Activated naive CD8-positive, alpha-beta T cell treated with anti-CD3 and anti-CD28 coated beads, Interleukin-2, amount 50 U/mL, for 16 hours (primary cell): ENCODE data around the gene THSD4.
"Not testable (repeated sequence)": the region's sequence is repeated elsewhere in the genome, so short reads cannot be mapped to it uniquely, and the experiment has no call there.

Source experiments
- DNase-seq: peaks from one replicate; pipeline ENCODE4 v3.0.0-alpha.2; 2020; ENCODE audit warnings: low read depth, low spot score

The THSD4 gene

DNA sequence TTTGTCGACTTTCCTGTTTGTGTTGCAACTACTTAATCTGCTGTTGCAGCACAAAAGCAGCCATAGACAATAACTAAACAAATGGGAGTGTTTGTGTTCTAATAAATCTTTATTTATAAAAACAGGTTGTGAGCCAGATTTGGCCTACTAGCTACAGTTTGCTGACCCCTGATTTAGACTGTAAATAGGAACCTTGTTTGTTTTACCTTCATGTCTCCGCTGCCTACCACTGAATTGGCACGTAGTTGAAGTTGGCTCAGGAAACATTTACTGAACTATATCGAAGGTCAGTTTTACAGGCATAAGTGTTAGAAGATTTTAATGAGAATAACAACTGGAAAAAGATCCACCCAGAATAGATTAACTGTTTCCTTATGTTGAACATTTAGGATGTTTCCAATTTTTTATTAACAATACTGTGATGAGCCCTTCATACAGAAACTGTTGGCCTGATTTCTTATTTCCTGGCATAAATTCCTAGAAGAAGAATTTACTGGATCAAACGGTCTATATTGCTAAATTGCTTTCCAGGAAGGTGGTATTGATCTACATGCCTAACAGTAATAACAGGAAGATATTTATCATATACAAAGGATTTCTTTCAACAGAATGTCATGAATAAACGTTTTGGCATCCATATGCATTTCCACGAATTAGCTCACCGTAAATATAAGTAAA is 538.9 kb downstream of the THSD4 start:
- no peak for DNase-seq

DNA sequence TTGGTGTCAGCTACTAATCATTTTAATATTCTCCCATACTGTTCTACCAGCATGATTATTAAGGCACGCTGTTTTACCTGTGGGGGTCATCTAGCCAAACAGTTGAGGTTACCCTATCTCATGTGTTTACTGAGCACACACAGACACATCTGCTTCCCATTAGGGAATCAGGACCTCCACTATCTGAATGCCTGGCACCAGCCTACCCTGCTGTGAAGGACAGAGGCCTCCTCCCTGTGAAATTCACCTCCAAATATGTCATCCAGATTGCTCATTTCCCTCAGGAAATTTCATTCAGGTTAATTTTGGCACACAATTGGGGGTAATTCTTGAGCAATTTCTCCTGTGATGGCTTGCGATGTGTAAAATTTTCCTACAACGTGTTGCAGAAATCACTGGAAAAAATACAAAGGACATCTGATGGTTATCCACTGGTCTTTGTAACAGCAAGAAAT is 539.5 kb downstream of the THSD4 start:
- DNase-seq: no peak

DNA sequence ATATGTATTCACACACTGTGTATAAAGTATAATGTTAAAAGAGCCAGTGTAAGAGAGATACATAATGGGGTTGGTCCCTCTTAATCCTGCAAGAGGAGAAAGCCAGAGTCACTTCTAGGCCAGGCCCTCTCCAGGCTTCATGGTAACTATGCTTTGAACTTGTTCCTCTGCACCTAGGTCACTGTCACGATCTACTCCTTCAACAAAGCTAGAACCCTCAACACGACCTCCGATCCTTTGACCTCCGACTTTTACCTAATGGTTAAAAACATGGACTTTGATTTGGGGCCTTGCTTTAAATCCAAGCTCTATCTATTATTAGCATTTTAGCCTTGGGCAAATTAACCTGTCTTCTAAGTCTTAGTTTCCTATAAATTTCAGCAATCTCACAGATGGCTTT is 541.2 kb downstream of the THSD4 start:
- DNase-seq: no peak

DNA sequence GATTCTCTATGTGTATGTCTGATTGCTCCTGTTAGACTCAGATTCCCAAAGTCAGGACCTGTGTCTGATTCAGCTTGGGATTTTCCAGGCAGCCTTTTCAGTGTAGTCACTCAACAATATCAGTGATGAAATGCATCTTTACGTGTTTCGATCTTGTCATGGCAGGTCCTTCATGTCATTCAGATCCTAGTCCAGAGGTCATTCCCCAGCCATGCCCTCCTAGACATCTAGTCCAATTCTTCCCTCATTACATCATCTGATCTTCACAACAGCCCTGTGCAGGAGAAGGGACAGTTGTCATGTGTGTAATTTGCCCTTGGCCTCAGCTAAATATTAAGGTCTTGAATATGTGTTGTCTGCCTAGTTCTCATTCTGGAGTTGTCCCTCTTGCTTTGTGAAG is 541.9 kb downstream of the THSD4 start:
- DNase-seq: no peak

DNA sequence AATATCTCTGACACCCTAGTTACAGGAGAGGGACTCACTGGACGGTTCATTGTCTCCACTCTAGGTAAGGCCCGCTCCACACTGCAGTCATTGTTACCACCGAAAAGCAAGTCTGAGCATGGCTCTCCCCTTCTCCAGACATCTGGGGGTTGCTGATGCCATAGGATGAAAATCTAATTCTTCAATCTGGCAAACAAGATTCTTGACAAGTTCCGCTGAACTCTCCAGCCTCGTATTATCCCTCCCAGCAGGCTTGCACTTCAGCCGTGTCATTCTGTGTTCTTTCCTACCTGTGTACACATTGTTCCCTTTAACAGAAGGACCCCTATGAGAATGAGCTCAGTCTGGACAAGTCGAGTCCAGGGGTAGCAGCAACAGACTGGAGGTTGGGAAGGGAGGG is 542.8 kb downstream of the THSD4 start:
- DNase-seq: no peak

DNA sequence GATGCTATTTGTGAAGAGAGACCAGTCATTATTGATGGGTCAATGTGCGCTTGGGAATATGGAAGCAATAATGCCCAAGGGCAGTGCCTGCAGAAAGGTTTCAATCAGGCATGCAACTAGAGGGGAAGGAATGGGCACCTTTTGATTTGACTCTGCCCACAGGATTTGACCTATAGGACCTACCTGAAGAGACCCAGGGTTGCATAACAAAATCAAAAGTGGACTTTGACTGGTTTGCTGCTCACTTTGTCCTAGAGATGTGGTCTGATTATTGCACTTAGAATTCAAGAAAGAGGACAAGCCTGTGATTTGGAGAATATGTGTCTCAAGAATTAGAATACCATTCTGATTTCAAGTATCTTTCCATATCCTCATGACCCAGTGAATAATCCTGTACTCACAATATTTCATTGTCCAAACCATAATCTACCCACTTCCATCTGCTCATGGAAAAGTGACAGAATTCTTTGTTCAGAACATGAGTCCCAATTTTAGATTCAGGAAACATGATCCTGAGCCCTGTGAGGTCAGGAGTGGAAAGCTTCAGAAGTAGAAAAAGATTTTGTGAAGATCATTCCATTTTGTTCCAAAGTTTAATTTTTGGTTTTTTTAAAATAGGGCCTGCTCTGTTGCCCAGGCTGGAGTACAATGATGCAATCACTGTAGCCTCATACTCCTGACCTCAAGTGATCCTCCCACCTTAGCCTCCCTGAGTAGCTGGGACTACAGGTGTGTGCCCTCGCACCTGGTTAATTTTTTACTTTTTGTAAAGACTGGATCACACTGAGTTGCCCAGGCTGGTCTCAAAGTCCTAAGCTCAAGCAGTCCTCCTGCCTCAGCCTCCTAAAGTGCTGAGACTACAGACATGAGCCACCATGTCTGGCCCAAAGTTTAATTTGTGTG is 543.8 kb downstream of the THSD4 start:
- DNase-seq: no peak

DNA sequence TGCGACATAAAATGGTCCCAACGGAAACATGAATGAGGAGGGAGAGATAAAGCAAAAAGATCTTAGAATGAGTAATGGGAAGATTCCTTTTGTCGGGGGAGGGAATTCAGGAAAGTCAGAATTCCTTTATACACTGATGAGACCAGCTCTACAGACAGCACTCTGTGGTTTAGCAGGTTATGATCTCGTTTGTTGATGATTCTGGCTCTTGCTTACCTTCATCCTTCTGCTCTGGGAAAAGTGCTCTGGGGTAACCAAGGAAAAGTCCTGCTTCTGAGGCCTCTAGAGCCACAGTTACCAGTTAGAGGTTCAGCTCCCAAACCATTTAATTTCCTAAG is 544.4 kb downstream of the THSD4 start:
- no peak for DNase-seq

DNA sequence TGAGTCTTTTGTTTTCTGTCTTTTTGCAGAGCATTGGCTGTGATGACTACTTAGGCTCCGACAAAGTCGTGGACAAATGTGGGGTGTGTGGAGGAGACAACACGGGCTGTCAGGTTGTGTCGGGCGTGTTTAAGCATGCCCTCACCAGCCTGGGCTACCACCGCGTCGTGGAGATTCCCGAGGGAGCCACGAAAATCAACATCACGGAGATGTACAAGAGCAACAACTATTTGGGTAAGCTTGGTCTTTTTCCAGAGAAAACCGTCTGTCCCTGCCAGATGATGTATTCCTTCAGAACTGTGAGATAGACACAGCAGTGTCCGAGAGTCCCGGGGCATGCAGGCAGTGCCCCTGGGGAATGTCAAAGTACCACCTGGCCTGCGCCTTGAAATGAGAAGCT is 545.2 kb downstream of the THSD4 start:
- no peak for DNase-seq

DNA sequence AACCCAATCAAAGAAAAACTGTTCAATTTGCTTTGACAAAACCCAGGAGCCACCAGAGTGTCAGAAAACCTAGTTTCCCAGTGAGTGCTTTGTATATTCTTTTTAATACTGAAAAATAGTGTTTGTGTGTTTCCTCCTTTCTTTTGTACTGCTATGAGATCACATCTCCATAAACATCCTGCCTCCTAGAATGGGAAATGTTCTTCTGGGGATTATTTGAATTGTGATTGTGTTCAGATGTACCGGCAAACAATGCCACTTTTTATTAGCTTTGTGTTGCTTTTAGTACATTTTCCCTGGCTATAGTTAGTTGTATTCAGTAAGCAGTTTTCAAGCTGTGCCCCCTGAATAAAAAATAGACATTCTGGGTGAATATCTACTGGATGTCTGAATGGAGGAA is 547.0 kb downstream of the THSD4 start:
- DNase-seq: no peak

DNA sequence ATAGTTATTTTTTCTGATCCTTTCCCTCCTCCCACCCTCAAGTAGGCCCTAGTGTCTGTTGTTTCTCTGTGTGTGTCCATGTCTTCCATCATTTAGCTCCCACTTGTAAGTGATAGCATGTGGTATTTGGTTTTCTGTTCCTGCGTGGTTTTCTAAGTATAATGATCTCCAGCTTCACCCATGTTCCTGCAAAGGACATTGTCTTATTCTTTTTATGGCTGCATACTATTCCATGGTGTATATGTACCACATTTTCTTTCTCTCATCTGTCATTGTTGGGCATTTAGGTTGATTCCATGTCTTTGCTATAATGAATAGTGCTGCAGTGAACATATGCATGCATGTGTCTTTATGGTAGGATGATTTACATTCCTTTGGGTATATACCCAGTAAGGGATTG is 549.4 kb downstream of the THSD4 start:
- no peak for DNase-seq

DNA sequence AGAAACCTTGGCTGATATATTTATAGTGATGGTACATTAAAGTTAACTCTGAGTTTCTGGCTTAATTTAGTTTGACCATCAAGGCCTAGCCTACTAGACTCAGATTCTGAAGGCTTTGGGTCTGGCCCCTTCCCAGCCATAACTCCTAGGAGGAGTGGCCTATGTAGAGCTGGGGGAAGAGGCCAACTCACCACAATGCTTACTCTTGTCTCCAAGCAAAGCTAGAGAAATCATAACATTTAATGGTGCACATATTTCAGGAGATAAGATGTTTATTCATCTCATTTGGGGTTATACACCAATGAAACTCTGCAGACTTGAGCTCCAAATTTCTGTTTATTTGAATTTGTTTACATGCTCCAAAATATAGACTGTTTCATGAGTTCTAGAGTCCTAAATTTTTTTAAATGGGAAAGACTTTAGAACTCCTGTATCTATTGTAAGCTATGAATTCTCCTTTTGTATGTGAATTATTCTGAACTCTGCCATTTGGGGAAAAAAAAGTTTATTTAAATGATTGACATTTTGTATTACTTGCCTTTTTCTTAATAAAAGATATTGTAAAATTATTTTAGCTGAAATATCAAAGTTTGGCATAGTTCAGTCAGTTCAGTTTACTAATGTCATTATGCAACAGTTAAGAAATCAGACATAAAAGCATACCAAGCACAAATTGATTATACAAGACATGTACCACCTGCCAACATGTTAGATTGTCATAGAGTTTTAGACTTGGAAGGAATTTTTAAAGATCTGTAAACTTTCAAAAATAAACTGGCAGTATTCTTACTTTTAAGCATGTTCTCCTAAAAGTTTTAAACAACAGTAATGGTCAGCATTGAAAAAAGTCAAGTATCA is 551.7 kb downstream of the THSD4 start:
- DNase-seq: no peak

DNA sequence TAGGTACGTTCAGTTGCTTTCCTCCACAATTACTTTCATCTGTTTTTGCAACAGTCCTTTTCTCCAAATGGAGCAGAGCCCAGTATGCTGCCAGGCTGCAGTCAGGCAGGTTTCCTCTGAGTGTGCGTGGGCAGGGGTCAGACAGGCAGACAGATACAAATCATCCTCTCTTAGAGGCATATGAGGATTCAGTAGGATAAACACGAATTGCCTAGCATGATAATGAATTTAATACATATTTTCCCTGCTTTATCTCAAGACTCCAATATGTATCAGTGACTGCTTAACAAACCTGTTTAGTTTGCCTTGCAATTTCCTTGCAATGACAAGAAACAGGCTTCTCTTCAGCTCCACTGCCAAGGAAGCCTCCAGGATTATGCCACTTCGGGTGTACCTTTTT is 554.4 kb downstream of the THSD4 start:
- no peak for DNase-seq

DNA sequence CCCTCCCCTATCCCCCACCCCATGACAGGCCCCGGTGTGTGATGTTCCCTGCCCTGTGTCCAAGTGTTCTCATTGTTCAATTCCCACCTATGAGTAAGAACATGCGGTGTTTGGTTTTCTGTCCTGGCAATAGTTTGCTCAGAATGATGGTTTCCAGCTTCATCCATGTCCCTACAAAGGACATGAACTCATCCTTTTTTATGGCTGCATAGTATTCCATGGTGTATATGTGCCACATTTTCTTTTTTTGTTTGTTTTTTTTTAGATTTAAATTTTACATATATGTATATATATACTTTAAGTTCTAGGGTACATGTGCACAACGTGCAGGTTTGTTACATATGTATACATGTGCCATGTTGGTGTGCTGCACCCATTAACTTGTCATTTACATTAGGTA is 555.0 kb downstream of the THSD4 start:
- not testable (repeated sequence) for DNase-seq

DNA sequence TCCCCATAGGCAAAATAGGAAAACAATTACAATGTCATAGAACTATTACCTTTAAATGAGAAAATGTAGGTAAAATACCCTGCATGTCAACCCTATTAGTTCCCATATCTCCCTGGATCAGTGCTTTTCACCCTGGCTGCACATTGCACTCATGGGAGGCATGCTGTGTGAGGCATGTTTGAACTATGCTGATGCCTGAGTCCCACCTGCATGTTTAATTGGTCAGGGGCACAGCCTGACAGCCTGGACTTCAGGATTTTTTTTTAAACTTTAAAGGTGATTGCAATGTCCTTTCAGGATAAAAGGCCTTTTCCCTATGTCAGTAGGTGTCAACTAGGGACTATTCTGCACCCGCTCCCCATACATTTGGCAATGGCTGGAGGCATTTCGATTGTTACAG is 559.1 kb downstream of the THSD4 start:
- no peak for DNase-seq

DNA sequence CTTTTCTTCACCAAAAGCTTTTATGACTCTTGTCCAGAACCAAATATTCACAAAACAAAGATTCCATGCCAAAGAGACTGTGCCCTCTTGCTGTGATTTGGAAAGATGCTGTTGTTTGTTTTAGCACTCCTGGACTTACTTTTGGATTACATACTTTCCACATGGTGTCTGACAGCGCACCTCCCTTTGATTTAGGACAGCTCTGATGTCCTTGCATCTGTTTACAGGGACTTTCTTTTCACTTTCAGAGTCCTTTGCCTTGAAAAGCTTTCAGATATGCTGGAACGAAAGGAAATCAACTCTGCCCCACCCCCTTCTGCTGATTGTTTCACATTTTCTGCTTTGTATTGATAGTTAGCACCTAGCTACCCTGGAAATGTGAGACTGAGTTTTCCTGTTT is 562.1 kb downstream of the THSD4 start:
- DNase-seq: no peak

DNA sequence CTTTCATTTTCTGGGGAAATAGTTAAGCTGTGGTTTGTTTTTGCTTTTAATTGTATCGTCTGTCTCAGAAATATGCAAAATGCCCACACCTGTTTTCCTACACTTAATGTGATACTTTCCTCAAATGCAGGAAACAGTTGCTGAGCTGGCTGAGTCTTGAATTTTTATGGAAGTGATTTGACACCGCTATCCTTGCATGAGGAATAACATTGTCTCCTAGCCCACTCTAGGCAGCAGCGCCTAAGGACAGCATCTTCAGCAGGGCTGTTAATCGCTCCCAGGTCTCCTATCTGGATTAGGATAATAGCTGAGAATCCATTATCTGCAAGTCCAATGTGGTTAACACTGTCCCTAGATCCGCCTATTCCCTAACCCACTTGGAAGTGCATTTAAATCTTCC is 562.5 kb downstream of the THSD4 start:
- no peak for DNase-seq

DNA sequence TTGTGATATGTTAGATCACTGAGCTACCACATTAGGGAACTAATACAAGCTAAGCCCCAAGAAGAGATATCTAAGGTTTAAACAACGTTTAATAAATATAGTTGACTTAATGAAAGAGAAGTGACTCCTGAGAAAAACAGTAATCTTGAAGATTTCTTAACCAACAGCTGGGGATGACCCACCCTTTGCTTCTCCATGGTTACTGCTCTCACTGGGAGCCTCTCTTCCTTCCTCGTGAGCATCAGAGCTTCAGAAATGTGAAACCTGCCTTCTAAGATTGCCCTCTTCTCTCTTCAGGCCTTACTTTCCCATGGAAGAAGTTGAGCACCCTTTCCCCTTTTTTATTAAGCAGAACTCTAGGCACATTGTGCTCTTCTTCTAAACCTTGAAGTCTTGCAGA is 562.9 kb downstream of the THSD4 start:
- DNase-seq: no peak

DNA sequence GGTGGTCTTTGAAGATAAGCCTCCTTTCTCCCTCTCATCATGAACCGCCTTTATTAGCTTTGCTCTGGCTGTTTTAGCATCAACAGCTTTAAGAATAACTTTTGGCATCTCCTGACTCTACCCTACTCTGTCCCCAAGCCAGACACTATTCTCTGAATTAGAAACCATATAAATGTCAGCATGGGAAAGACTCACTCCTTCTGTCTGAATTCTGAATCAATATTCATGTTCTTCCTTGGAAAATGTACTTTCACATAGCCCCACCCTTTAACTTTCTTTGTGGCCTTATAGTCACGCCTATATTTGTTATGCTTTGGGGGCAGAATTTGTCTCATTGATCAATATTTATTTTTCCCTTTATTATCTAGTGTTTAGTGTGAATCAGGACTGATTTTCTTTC is 563.3 kb downstream of the THSD4 start:
- DNase-seq: no peak

DNA sequence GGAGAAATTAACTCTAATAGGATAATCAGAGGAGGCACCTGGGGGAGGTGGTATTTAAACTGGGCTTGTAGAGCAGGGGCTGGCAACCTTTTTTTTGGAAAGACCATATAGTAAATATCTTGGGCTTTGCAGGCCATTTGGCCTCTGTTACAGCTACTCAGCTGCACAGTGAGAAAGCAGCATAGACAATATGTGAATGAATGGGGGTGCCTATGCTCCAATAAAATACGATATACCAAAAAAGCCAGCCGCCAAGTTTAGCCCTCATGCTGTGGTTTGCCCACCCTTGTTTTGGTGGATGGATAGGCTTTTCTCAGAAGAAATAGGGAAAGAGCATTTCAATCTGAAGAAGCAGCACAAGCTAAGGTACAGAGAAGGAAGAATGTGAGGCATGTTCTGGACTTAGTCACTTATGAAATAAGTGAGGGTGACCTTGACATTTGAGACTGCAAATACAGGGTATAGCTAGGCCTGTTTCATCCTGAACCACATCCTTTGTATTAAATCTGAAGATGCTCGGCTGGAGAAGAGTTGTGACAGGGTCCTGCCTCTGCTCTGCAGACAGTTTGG is 564.0 kb downstream of the THSD4 start:
- DNase-seq: no peak

DNA sequence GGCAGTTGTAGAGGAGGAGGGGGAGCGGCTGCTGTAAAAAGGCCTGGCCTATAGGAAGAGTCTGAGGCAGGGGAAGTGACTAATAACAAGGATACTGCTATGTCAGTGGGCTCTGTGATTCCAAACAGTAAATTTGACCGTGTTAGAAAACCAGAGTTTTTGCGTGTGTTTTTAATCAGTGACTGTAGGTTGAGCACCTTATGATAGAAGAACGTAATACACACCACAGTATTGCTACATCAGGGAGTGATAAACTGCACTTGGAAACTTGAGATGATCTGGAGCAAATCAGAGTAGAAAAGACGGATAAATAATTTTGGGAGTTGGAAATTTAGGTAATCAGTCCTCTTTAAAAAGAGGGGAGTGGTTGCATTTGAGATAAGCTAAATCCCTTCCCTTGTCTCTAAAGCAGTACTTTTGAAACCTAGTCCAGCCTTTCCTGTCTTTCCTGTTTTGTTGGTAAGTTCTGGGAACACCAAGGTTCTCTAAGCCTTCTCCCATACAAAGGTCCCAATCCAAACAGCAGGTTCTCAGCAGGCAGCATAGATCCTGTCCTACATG is 564.6 kb downstream of the THSD4 start:
- no peak for DNase-seq

DNA sequence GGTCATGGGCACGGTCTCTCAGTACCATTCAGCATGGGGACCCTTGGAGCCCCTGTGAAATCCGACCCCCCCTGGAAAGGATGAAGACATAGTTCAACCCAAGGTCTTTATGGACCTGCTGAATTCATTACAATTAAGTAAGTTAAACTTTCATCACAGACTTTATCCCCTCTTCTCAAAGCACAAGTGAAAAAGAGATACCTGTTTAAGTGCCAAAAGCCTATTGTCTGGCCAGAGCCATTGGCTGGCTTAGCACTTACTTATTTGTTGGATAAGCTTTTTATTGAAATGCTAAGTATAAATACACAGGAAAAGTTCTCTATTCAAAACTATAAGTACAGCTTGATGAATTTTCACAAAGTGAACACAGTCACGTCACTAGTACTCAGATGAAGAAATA is 566.7 kb downstream of the THSD4 start:
- no peak for DNase-seq
